Bone marrow (tissue), 2 donors: ENCODE results near the gene DLX2.

Source experiments
- DNase-seq, 2 donors: peaks; one replicate each; lab custom pipeline; 2025; lab: John Stamatoyannopoulos, UW

The DLX2 gene

GRCh38 chr2:172053486-172053885 lies 49.2 kb downstream of the DLX2 start:
- no peak for DNase-seq

GRCh38 chr2:172052000-172052983 lies 50.4 kb downstream of the DLX2 start:
- no peak for DNase-seq

- no peak for DNase-seq
These were observed 52.1 kb downstream of the DLX2 start for GRCh38 chr2:172050479-172051125.

GRCh38 chr2:172049567-172050120 lies 53.1 kb downstream of the DLX2 start:
- DNase-seq = no peak
